ENCODE results near the gene GPR25. TPM values are rescaled to one million over a fixed set of nuclear protein-coding genes. Genes with fewer than 3 reads are reported as not detected.

Gene GPR25
- total RNA-seq, 2 experiments from 2014 or later = 2.7 to 3.3 TPM

- CTCF ChIA-PET = no interaction called here
- H3K27me3 ChIP-seq (ENCODE audit: control insufficient read depth in 1 of 2, insufficient read depth in 2 of 2, low read length in 2 of 2) = no peaks in the 10 kb centered on the region
Observed at GRCh38 chr1:200918006-200918405, 45.2 kb downstream of the GPR25 start.

GRCh38 chr1:200919386-200919785, 46.6 kb downstream of the GPR25 start:
- ATAC-seq (ENCODE audit: poor library complexity) (no peak), DNase-seq (no peak)
- ChIA-PET CTCF (interaction anchor here (1.0 kb wide), 1 partner anchor 17 kb away, joined by 4 read pairs; no protein-coding TSS in a partner anchor), POLR2A (no interaction called here)
- TF ChIP-seq CTCF (IDR thresholded peaks at IDR 0.05) = no peak
- Histone ChIP-seq H3K36me3 (ENCODE audit: insufficient read depth, low read length) (no peaks in the 10 kb centered on the region), H3K27me3 (ENCODE audit: control insufficient read depth in 1 of 2, insufficient read depth in 2 of 2, low read length in 2 of 2) (no peaks in the 10 kb centered on the region), H3K4me3 (ENCODE audit: low read length) (no peak overlapping the region), H3K27ac (ENCODE audit: low read depth in 1 of 2, low read length in 2 of 2) (no peak overlapping the region), H3K4me1 (ENCODE audit: insufficient read depth, low read length) (no peaks in the 10 kb centered on the region), H3K9me3 (ENCODE audit: control insufficient read depth in 1 of 2, insufficient read depth in 1 of 2, low read length in 2 of 2) (no peaks in the 10 kb centered on the region)
- intact Hi-C loops (cut with DNase I, micrococcal nuclease) = no loop called here
- Mint-ChIP-seq H3K27me3 (no peaks in the 10 kb centered on the region), H3K9me3 (no peaks in the 10 kb centered on the region), H3K27ac (no peak overlapping the region), H3K36me3 (ENCODE audit: low read depth) (no peaks in the 10 kb centered on the region), H3K4me1 (ENCODE audit: low read depth) (no peaks in the 10 kb centered on the region), H3K4me3 (no peak overlapping the region)

More at GRCh38 chr1:200918006-200918405, 45.2 kb downstream of the GPR25 start:
- H3K27ac Mint-ChIP-seq = no peak overlapping the region
- no peaks in the 10 kb centered on the region for H3K4me1 Mint-ChIP-seq (ENCODE audit: low read depth)
- Histone ChIP-seq H3K36me3 (ENCODE audit: insufficient read depth, low read length) (no peaks in the 10 kb centered on the region), H3K9me3 (ENCODE audit: control insufficient read depth in 1 of 2, insufficient read depth in 1 of 2, low read length in 2 of 2) (no peaks in the 10 kb centered on the region), H3K4me1 (ENCODE audit: insufficient read depth, low read length) (no peaks in the 10 kb centered on the region), H3K27ac (ENCODE audit: low read depth in 1 of 2, low read length in 2 of 2) (no peak overlapping the region), H3K4me3 (ENCODE audit: low read length) (no peak overlapping the region)
- H3K36me3 Mint-ChIP-seq (ENCODE audit: low read depth) = no peaks in the 10 kb centered on the region
- H3K9me3 Mint-ChIP-seq = no peaks in the 10 kb centered on the region
- TF ChIP-seq CTCF (IDR thresholded peaks at IDR 0.05) = no peak
- DNase-seq (no peak), ATAC-seq (ENCODE audit: poor library complexity) (no peak)
- no peaks in the 10 kb centered on the region for H3K27me3 Mint-ChIP-seq
- intact Hi-C loops (cut with DNase I, micrococcal nuclease) = no loop called here
- no peak overlapping the region for H3K4me3 Mint-ChIP-seq
- POLR2A ChIA-PET = no interaction called here

GRCh38 chr1:200921571-200922110, 48.9 kb downstream of the GPR25 start:
- intact Hi-C loops (cut with DNase I, micrococcal nuclease) = no loop called here
- ChIA-PET POLR2A (no interaction called here), CTCF (no interaction called here)
- Histone ChIP-seq H3K9me3 (ENCODE audit: control insufficient read depth in 1 of 2, insufficient read depth in 1 of 2, low read length in 2 of 2) (no peaks in the 10 kb centered on the region), H3K36me3 (ENCODE audit: insufficient read depth, low read length) (no peaks in the 10 kb centered on the region), H3K27me3 (ENCODE audit: control insufficient read depth in 1 of 2, insufficient read depth in 2 of 2, low read length in 2 of 2) (no peaks in the 10 kb centered on the region), H3K4me1 (ENCODE audit: insufficient read depth, low read length) (no peaks in the 10 kb centered on the region), H3K27ac (ENCODE audit: low read depth in 1 of 2, low read length in 2 of 2) (no peak overlapping the region), H3K4me3 (ENCODE audit: low read length) (no peak overlapping the region)
- no peaks in the 10 kb centered on the region for H3K27me3 Mint-ChIP-seq
- H3K36me3 Mint-ChIP-seq (ENCODE audit: low read depth) = no peaks in the 10 kb centered on the region
- ATAC-seq (ENCODE audit: poor library complexity) (no peak), DNase-seq (no peak)
- H3K4me1 Mint-ChIP-seq (ENCODE audit: low read depth) = peaks cover 4% of the 10 kb centered on the region
- no peaks in the 10 kb centered on the region for H3K9me3 Mint-ChIP-seq
- H3K27ac Mint-ChIP-seq = no peak overlapping the region
- H3K4me3 Mint-ChIP-seq = no peak overlapping the region
- TF ChIP-seq CTCF (IDR thresholded peaks at IDR 0.05) = no peak
